Measurements from ENCODE around the gene PPP2R2C.

PPP2R2C gene

DNA sequence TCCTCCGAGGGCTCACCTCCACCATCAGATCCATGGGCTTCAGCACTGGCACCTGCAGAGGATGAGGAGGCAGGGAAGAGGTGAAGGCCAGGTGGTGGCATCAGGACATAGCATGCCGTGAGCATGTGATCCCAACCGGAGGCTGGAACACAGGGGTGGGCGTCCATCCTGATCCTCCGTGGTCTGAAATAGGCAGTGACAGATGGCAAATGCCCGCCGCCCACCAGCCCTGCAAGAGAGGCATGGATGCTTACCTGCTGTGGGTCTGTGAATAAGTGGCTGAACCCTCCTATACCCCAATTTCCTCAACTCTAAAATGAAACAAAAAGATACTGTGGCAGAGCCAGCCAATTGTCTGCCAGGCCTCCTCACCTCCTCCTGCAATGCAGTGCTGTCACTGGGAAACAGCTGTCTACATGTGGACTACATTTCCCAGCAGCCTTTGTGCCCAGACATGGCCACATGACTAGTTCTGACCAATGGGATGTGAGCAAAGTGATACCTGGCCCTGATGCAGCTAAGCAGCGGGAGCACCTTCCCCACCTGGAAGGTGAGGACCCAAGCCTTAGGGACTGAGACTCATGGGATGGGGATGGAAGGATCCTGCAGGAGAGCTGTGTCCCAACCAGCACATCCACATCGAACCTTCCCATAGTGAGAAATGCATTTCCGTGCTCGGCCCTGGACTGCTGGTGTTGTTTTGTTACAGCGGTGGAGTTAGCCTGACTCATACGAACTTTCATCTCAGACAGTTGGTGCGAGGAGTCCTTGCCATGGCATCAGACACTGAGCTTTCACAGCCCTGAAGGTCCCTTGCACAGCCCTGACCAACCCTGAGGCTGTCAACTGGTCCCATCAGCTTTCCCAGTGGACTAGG lies 99.5 kb downstream of the PPP2R2C start:
- no peaks in the 10 kb centered on the region for H3K27me3 ChIP-seq (ENCODE audit: insufficient read depth, low read length, poor library complexity, severe bottlenecking)
- H3K36me3 ChIP-seq (ENCODE audit: insufficient read depth, low read length): no peaks in the 10 kb centered on the region
- H3K9me2 ChIP-seq (replicated peaks; ENCODE audit: low read depth, low read length): no peaks in the 10 kb centered on the region

DNA sequence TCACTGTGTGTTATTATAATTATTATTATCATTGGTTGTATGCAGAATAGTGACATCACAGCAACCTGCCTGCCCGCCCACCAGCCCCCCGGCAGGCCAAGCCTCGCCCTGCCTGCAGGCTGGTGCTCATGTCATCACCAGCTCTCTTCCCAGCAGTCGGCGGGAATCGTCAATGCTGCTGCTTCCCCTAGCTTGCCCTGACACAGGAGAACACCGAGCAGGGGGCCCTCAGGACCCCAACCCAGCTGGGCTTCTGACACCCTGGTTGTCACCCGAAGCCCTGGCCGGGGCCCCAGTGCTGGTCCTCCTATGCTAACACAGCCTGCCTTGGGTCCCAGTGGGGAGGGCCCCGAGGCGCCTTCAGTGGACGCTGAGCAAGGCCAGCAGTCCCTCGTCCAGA lies 100.6 kb downstream of the PPP2R2C start:
- no peaks in the 10 kb centered on the region for H3K9me3 ChIP-seq (ENCODE audit: insufficient read depth, low read depth, low read length)
- H3K4me2 ChIP-seq (ENCODE audit: low read depth, low read length, poor library complexity, severe bottlenecking): no peak overlapping the region
- no peak for TF ChIP-seq EZH2phosphoT487 (IDR thresholded peaks at IDR 0.05; ENCODE audit: borderline replicate concordance)
- TF ChIP-seq, protein P1, sequence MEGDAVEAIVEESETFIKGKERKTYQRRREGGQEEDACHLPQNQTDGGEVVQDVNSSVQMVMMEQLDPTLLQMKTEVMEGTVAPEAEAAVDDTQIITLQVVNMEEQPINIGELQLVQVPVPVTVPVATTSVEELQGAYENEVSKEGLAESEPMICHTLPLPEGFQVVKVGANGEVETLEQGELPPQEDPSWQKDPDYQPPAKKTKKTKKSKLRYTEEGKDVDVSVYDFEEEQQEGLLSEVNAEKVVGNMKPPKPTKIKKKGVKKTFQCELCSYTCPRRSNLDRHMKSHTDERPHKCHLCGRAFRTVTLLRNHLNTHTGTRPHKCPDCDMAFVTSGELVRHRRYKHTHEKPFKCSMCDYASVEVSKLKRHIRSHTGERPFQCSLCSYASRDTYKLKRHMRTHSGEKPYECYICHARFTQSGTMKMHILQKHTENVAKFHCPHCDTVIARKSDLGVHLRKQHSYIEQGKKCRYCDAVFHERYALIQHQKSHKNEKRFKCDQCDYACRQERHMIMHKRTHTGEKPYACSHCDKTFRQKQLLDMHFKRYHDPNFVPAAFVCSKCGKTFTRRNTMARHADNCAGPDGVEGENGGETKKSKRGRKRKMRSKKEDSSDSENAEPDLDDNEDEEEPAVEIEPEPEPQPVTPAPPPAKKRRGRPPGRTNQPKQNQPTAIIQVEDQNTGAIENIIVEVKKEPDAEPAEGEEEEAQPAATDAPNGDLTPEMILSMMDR (conservative IDR thresholded peaks at IDR 0.05; ENCODE audit: low read length): no peak
- no peaks in the 10 kb centered on the region for H3K9me2 ChIP-seq (replicated peaks; ENCODE audit: low read depth, low read length)
- no peaks in the 10 kb centered on the region for H3K79me2 ChIP-seq (ENCODE audit: insufficient read depth, low read length)
- H4K20me1 ChIP-seq (ENCODE audit: insufficient read depth, low read length, poor library complexity, severe bottlenecking): no peaks in the 10 kb centered on the region
- H3K27me3 ChIP-seq (ENCODE audit: insufficient read depth, low read length, poor library complexity, severe bottlenecking): no peaks in the 10 kb centered on the region
- H3K4me1 ChIP-seq (ENCODE audit: insufficient read depth, low read length, poor library complexity, severe bottlenecking): no peaks in the 10 kb centered on the region
- no peaks in the 10 kb centered on the region for H3K36me3 ChIP-seq (ENCODE audit: insufficient read depth, low read length)
- no peaks in the 10 kb centered on the region for H3F3A ChIP-seq (ENCODE audit: low read depth)
- H3K4me3 ChIP-seq (ENCODE audit: low read length, poor library complexity, severe bottlenecking): no peak overlapping the region
- H2AFZ ChIP-seq (ENCODE audit: low read length): no peak overlapping the region
- no peak overlapping the region for H3K9ac ChIP-seq (ENCODE audit: low read depth, low read length, poor library complexity, severe bottlenecking)

More for the DNA sequence above, 99.5 kb downstream of the PPP2R2C start:
- Histone ChIP-seq H3K79me2 (ENCODE audit: insufficient read depth, low read length) (no peaks in the 10 kb centered on the region), H2AFZ (ENCODE audit: low read length) (no peak overlapping the region), H3K4me1 (ENCODE audit: insufficient read depth, low read length, poor library complexity, severe bottlenecking) (no peaks in the 10 kb centered on the region), H3F3A (ENCODE audit: low read depth) (no peaks in the 10 kb centered on the region), H4K20me1 (ENCODE audit: insufficient read depth, low read length, poor library complexity, severe bottlenecking) (no peaks in the 10 kb centered on the region), H3K4me3 (ENCODE audit: low read length, poor library complexity, severe bottlenecking) (no peak overlapping the region), H3K9ac (ENCODE audit: low read depth, low read length, poor library complexity, severe bottlenecking) (no peak overlapping the region), H3K4me2 (ENCODE audit: low read depth, low read length, poor library complexity, severe bottlenecking) (no peak overlapping the region), H3K9me3 (ENCODE audit: insufficient read depth, low read depth, low read length) (no peaks in the 10 kb centered on the region)
- TF ChIP-seq, protein P1 (conservative IDR thresholded peaks at IDR 0.05; ENCODE audit: low read length): no peak
- TF ChIP-seq EZH2phosphoT487 (IDR thresholded peaks at IDR 0.05; ENCODE audit: borderline replicate concordance): no peak

DNA sequence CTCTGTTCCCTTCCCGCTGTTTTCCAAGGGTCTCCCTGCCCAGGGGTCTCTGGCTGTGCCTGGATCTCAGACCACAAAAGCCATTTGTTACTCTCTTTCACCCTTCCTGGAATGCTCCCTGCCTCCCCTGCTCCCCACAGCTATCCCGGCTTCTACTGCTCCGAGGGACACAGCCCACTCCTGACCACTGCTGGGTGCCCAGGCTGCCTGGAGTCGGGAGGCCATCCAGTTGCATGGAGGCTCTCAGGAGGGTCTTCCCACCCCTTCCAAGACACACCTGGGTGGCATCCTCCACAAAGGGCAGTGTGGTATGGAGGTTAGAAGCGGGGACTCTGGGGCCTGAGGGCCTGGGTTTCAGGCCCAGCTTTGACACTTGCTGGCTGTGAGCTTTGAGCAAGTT lies 101.1 kb downstream of the PPP2R2C start:
- Histone ChIP-seq H2AFZ (ENCODE audit: low read length) (no peak overlapping the region), H3K9ac (ENCODE audit: low read depth, low read length, poor library complexity, severe bottlenecking) (no peak overlapping the region), H3K9me2 (replicated peaks; ENCODE audit: low read depth, low read length) (no peaks in the 10 kb centered on the region), H3F3A (ENCODE audit: low read depth) (no peaks in the 10 kb centered on the region), H3K9me3 (ENCODE audit: insufficient read depth, low read depth, low read length) (no peaks in the 10 kb centered on the region), H3K4me2 (ENCODE audit: low read depth, low read length, poor library complexity, severe bottlenecking) (no peak overlapping the region), H3K4me3 (ENCODE audit: low read length, poor library complexity, severe bottlenecking) (no peak overlapping the region), H3K79me2 (ENCODE audit: insufficient read depth, low read length) (no peaks in the 10 kb centered on the region), H3K27me3 (ENCODE audit: insufficient read depth, low read length, poor library complexity, severe bottlenecking) (no peaks in the 10 kb centered on the region), H3K4me1 (ENCODE audit: insufficient read depth, low read length, poor library complexity, severe bottlenecking) (no peaks in the 10 kb centered on the region), H3K36me3 (ENCODE audit: insufficient read depth, low read length) (no peaks in the 10 kb centered on the region), H4K20me1 (ENCODE audit: insufficient read depth, low read length, poor library complexity, severe bottlenecking) (no peaks in the 10 kb centered on the region)
- TF ChIP-seq, protein P1 (conservative IDR thresholded peaks at IDR 0.05; ENCODE audit: low read length): no peak
- TF ChIP-seq EZH2phosphoT487 (IDR thresholded peaks at IDR 0.05; ENCODE audit: borderline replicate concordance): no peak
